Psoas muscle (tissue), 8 donors: ENCODE results near the gene CAMK2B. TPM values are rescaled to one million over a fixed set of nuclear protein-coding genes. Genes with fewer than 3 reads are reported as not detected.
A peak's percentile ranks its signal among the peaks of the same experiment; 100 is the strongest.

ENCODE experiments used
- ATAC-seq, 4 donors: fragments of 200-7000 bp; cut with Tn5 transposase; one replicate each; pipeline ENCODE4 v1.9.1; 2020; ENCODE audit warnings: moderate library complexity in 3 of 4, mild to moderate bottlenecking in 2 of 4
- DNase-seq, 2 donors: peaks; one replicate each; pipeline ENCODE4 v3.0.0-alpha.2; 2020
- H3K27ac ChIP-seq: fragments of 200-600 bp; one replicate; pipeline ENCODE4 v1.8.0; 2022
- H3K27me3 ChIP-seq, 3 donors: fragments of 200-600 bp in 1 of 3; one replicate each; pipeline versions ENCODE4 v1.6.1 to v1.8.0; 2013 to 2022; ENCODE audit warnings: low read length in 2 of 3, mild to moderate bottlenecking in 2 of 3, moderate library complexity in 1 of 3; ENCODE audit not compliant: insufficient read depth in 3 of 3
- H3K36me3 ChIP-seq, 2 donors: fragments of 200-600 bp in 1 of 2; one replicate each; pipeline versions ENCODE4 v1.6.1 to v1.8.0; 2013 to 2022; ENCODE audit warnings: low read depth in 1 of 2, mild to moderate bottlenecking in 1 of 2, moderate library complexity in 1 of 2; ENCODE audit not compliant: insufficient read depth in 1 of 2
- H3K4me1 ChIP-seq: fragments of 200-600 bp; one replicate; pipeline ENCODE4 v1.8.0; 2022
- H3K4me3 ChIP-seq: fragments of 200-600 bp; one replicate; pipeline ENCODE4 v1.8.0; 2022; ENCODE audit warnings: mild to moderate bottlenecking
- H3K9me3 ChIP-seq: fragments of 200-600 bp; one replicate; pipeline ENCODE4 v1.8.0; 2022
- WGBS, 3 donors: extraction: QIAGEN DNeasy Blood & Tissue Kit; methylation state at CpG; one replicate each; pipeline versions ENCODE4 v1.1.6 to v1.1.7; 2013; 5-methylcytosine and 5-hydroxymethylcytosine counted together
- intact Hi-C, 2 donors: fragments of 100-400 bp; cut with DNase I; formaldehyde crosslinking; loops; one replicate each; pipeline versions ENCODE4 v1.11.0 to v1.14.2; 2022
- polyA plus RNA-seq, 3 donors: library from polyadenylated mRNA; stranded (reverse); fragments of 200-250 nt; gene quantifications; one replicate each; pipeline ENCODE4 v1.2.3, GENCODE V29; 2013
- total RNA-seq, 4 donors: library from RNA; stranded (reverse); fragmentation: NEBNext Ultra II Directional in 2 of 4; extraction: Animal tissue kit (Norgen Biotek cat#: 25700) in 2 of 4; gene quantifications; one replicate each; pipeline versions ENCODE4 v1.2.1 to v1.2.4, GENCODE V29; 2021 to 2023
- TF ChIP-seq, protein P1 (sequence below): fragments of 200-600 bp; IDR thresholded peaks from one replicate; pipeline ENCODE4 v1.8.0; 2022; ENCODE audit warnings: antibody characterized with exemption
- donor health status: healthy with polysubstance abuse.
- donor health status: DM: no; HTN: no; CAD: no; lungs with moderate emphysema.
- donor health status: Bipolar disorder and iron deficiency.
- donor health status: healthy.
- donor health status: DM: yes; HTN: yes; CAD: no.
- donor health status: DM: no; HTN: no; CAD: no.
- donor health status: DM: no; HTN: no; CAD: no.
- donor health status: DM: yes; HTN: yes; CAD: no.

CAMK2B gene
- total and polyA plus RNA-seq, 7 donors = 14.5 to 81.4 (median 50.0) TPM

DNA sequence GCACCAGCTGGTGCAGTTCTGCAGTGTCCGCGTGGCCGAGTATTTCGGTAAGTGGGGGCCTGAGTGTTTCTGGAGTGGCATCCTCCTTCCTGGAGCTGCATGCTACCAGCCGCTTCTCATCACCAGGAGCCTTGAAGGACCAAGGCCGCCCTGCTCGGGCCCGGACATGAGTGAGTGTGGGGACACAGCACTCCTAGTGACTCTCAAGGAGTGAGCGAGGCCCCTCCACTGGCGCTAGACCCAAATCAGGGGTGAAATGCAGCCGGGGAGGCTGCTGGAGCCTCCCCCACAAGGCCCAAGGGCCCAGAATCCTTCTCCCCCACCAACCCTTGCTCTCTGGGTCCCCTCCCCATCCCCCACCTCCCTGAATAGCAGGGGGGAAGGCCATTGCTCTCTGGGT is 48.0 kb downstream of the CAMK2B start:
- TF ChIP-seq, protein P1, sequence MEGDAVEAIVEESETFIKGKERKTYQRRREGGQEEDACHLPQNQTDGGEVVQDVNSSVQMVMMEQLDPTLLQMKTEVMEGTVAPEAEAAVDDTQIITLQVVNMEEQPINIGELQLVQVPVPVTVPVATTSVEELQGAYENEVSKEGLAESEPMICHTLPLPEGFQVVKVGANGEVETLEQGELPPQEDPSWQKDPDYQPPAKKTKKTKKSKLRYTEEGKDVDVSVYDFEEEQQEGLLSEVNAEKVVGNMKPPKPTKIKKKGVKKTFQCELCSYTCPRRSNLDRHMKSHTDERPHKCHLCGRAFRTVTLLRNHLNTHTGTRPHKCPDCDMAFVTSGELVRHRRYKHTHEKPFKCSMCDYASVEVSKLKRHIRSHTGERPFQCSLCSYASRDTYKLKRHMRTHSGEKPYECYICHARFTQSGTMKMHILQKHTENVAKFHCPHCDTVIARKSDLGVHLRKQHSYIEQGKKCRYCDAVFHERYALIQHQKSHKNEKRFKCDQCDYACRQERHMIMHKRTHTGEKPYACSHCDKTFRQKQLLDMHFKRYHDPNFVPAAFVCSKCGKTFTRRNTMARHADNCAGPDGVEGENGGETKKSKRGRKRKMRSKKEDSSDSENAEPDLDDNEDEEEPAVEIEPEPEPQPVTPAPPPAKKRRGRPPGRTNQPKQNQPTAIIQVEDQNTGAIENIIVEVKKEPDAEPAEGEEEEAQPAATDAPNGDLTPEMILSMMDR = no peak
- peaks cover 64% of the 10 kb centered on the region for H3K4me1 ChIP-seq
- whole genome bisulfite sequencing, 3 donors = 83 to 90% (median 88%) methylated on average over 11 of the region's 11 CpGs

DNA sequence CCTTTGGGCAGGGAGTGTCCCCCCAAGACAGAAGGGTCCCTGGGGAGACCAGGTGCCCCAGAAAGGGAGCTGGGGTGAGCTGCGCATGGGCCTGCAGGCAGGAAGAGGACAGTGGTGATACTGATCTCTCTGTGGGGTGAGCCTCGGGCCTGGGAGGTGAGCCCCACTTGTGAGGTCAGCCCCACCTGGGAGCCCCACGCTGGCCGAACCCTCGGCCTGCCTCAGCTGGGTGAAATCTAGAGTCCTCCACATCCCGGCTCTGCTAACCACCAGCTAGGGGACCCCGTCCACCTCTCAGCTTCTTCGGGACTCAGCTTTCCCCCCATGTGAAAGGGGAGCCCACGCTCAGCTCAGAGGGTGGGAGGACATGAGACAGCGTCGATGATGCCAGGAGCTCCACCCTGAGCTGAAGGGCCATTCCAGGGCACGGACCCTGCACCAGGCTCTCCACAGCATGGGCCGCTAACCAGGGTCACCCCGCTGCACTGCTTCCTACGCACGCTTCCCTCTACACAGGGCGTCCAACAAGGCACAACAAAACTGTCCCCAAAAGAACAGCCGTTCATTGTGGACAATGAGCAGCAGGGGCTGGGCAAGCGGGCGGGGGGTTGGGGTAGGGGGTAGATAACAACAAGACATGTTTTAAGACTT is 48.7 kb downstream of the CAMK2B start:
- WGBS, 3 donors = 83 to 92% (median 88%) methylated on average over 18 to 20 of the region's 20 CpGs
- ATAC-seq (no peak), DNase-seq (peak; percentile 8 to 33)
- no peak overlapping the region for H3K4me3 ChIP-seq
- H3K27me3 ChIP-seq = no peaks in the 10 kb centered on the region
- no peaks in the 10 kb centered on the region for H3K36me3 ChIP-seq
- no peaks in the 10 kb centered on the region for H3K9me3 ChIP-seq
- H3K4me1 ChIP-seq = peaks cover 57% of the 10 kb centered on the region
- intact Hi-C loops = no loop called here
- H3K27ac ChIP-seq = peak overlapping the region; percentile 4
- TF ChIP-seq, protein P1 = no peak

More for the DNA sequence above, 48.0 kb downstream of the CAMK2B start:
- ATAC-seq (no peak), DNase-seq (peak; percentile 7 to 35)
- no peaks in the 10 kb centered on the region for H3K27me3 ChIP-seq
- H3K9me3 ChIP-seq = no peaks in the 10 kb centered on the region
- intact Hi-C loops = no loop called here
- peak overlapping the region; percentile 68 for H3K27ac ChIP-seq
- H3K4me3 ChIP-seq = no peak overlapping the region
- no peaks in the 10 kb centered on the region for H3K36me3 ChIP-seq

DNA sequence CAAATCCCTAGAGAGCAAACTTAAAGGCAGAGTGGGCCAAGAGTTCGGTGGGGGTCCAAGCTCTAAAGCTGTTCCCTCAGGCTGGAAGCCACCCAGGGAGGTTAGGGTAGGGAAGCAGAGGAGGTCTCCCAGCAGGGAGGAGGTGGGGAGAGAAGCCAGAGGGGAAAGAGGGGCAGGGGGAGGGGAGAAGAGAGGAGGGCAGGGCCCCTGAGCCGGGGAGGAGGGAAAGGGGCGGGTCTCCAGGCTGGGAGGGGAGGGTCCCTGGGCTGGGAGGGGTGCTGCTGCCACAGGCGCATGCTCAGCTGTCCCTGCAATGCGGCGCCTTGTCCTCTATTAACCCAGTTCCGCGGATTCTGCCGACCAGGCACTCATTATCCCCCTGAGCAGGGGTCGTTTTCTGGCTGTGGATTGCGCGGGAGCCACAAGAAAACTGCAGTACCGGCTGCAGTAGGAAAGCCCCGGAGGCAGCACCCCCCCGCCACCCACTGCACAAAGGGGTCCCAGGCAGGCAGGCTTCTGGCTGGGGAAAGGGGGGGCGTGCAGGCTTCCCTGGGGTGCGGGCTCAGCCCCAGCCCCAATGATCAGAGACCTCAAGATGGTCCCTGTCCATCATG is 49.3 kb downstream of the CAMK2B start:
- intact Hi-C loops = no loop called here
- Histone ChIP-seq H3K27me3 (no peaks in the 10 kb centered on the region), H3K4me1 (peaks cover 56% of the 10 kb centered on the region), H3K36me3 (no peaks in the 10 kb centered on the region), H3K27ac (peak overlapping the region; percentile 4), H3K9me3 (no peaks in the 10 kb centered on the region), H3K4me3 (no peak overlapping the region)
- DNase-seq (peak; percentile 10 to 37), ATAC-seq (no peak)
- TF ChIP-seq, protein P1 = no peak
- 22 to 39% (median 29%) methylated on average over 15 to 17 of the region's 17 CpGs for WGBS, 3 donors

DNA sequence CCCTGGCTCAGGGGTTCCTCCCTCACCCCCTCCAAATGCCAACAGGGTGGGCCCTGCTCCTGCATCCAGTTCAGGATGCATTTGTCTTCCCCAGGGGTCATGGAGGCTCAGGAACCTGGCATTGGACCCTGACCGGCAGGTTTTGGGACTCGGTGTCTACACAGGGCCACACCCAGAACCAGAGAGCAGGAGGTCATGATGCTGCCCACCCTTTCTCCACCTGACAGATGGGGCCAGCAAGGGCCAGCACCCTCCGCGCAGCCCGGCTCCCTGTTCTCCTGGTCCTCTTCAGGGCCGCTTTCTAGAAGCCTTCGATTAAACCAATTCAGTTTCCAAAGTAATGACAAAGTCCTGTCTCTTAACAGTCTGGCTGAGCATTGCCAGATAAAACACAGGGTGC is 50.2 kb downstream of the CAMK2B start:
- ATAC-seq = no peak
- 82 to 84% (median 82%) methylated on average over 7 of the region's 7 CpGs for WGBS, 3 donors
- no peaks in the 10 kb centered on the region for H3K9me3 ChIP-seq
- H3K27ac ChIP-seq = no peak overlapping the region
- H3K4me1 ChIP-seq = peaks cover 54% of the 10 kb centered on the region
- H3K27me3 ChIP-seq = no peaks in the 10 kb centered on the region
- no peak overlapping the region for H3K4me3 ChIP-seq
- intact Hi-C loops = no loop called here
- DNase-seq = peak; percentile 7 to 38
- TF ChIP-seq, protein P1 = no peak
- H3K36me3 ChIP-seq = no peaks in the 10 kb centered on the region
